Measurements from ENCODE around the gene DPYD. TPM values are rescaled to one million over a fixed set of nuclear protein-coding genes. Genes with fewer than 3 reads are reported as not detected.
A peak's percentile ranks its signal among the peaks of the same experiment; 100 is the strongest.

The DPYD gene
- total and polyA plus RNA-seq, 4 donors, result 17.7 to 99.3 (median 74.4) TPM

GRCh38 chr1:97338347-97338746, 582.5 kb downstream of the DPYD start:
- H3K9ac ChIP-seq (ENCODE audit: insufficient read depth in 1 of 2, low read length in 2 of 2), result no peak overlapping the region
- H3K4me1 ChIP-seq (ENCODE audit: control insufficient read depth in 5 of 5, insufficient read depth in 5 of 5, low read length in 5 of 5), result peaks cover 0 to 4% (median 0%) of the 10 kb centered on the region in 5 donors
- no peak overlapping the region for H3K27ac ChIP-seq (ENCODE audit: low read depth in 1 of 2, low read length in 1 of 2)
- H3K9me3 ChIP-seq (ENCODE audit: control insufficient read depth in 4 of 4, insufficient read depth in 3 of 4, low read length in 3 of 4), result no peaks in the 10 kb centered on the region
- no peaks in the 10 kb centered on the region for H3K36me3 ChIP-seq (ENCODE audit: control insufficient read depth in 4 of 4, insufficient read depth in 4 of 4, low read length in 4 of 4)
- 69 to 89% methylated on average over 4 of the region's 4 CpGs for WGBS, 2 donors
- H3K27me3 ChIP-seq (ENCODE audit: control insufficient read depth in 3 of 3, insufficient read depth in 3 of 3, low read length in 2 of 3), result no peaks in the 10 kb centered on the region
- TF ChIP-seq CTCF (IDR thresholded peaks at IDR 0.05; ENCODE audit: control extremely low read depth, extremely low read depth), result no peak
- no peak for ATAC-seq (ENCODE audit: insufficient read depth, low FRiP score)
- H3K4me3 ChIP-seq, result no peak overlapping the region
- no peak for DNase-seq

- H3K27me3 ChIP-seq (ENCODE audit: control insufficient read depth in 3 of 3, insufficient read depth in 3 of 3, low read length in 2 of 3), result no peaks in the 10 kb centered on the region
- H3K36me3 ChIP-seq (ENCODE audit: control insufficient read depth in 4 of 4, insufficient read depth in 4 of 4, low read length in 4 of 4), result no peaks in the 10 kb centered on the region
- peak; percentile 79 for ATAC-seq (ENCODE audit: insufficient read depth, low FRiP score)
- peaks cover 0 to 4% (median 0%) of the 10 kb centered on the region in 5 donors for H3K4me1 ChIP-seq (ENCODE audit: control insufficient read depth in 5 of 5, insufficient read depth in 5 of 5, low read length in 5 of 5)
- no peak overlapping the region for H3K9ac ChIP-seq (ENCODE audit: insufficient read depth in 1 of 2, low read length in 2 of 2)
- peak overlapping the region in 1 of 2 donors; percentile 70 for H3K27ac ChIP-seq (ENCODE audit: low read depth in 1 of 2, low read length in 1 of 2)
- H3K9me3 ChIP-seq (ENCODE audit: control insufficient read depth in 4 of 4, insufficient read depth in 3 of 4, low read length in 3 of 4), result no peaks in the 10 kb centered on the region
- 59 to 77% methylated on average over 6 of the region's 6 CpGs for WGBS, 2 donors
- peak in 1 of 3 donors; percentile 29 for DNase-seq
- no peak for TF ChIP-seq CTCF (IDR thresholded peaks at IDR 0.05; ENCODE audit: control extremely low read depth, extremely low read depth)
- no peak overlapping the region for H3K4me3 ChIP-seq
Measured at GRCh38 chr1:97337250-97338030, 583.4 kb downstream of the DPYD start.

- WGBS, 2 donors, result 92 to 93% methylated on average over 4 of the region's 4 CpGs
- Histone ChIP-seq H3K27me3 (ENCODE audit: control insufficient read depth in 3 of 3, insufficient read depth in 3 of 3, low read length in 2 of 3) (no peaks in the 10 kb centered on the region), H3K27ac (ENCODE audit: low read depth in 1 of 2, low read length in 1 of 2) (no peak overlapping the region), H3K9me3 (ENCODE audit: control insufficient read depth in 4 of 4, insufficient read depth in 3 of 4, low read length in 3 of 4) (no peaks in the 10 kb centered on the region), H3K4me3 (no peak overlapping the region), H3K36me3 (ENCODE audit: control insufficient read depth in 4 of 4, insufficient read depth in 4 of 4, low read length in 4 of 4) (no peaks in the 10 kb centered on the region), H3K9ac (ENCODE audit: insufficient read depth in 1 of 2, low read length in 2 of 2) (no peak overlapping the region), H3K4me1 (ENCODE audit: control insufficient read depth in 5 of 5, insufficient read depth in 5 of 5, low read length in 5 of 5) (peaks cover 0 to 4% (median 0%) of the 10 kb centered on the region in 5 donors)
- TF ChIP-seq CTCF (IDR thresholded peaks at IDR 0.05; ENCODE audit: control extremely low read depth, extremely low read depth), result no peak
- no peak for DNase-seq
- no peak for ATAC-seq (ENCODE audit: insufficient read depth, low FRiP score)
Measured at GRCh38 chr1:97334454-97334853, 586.4 kb downstream of the DPYD start.

All from lung (tissue), 12 donors.